Liver (tissue), 9 donors: Measurements from ENCODE around the gene COL3A1. TPM values are rescaled to one million over a fixed set of nuclear protein-coding genes. Genes with fewer than 3 reads are reported as not detected.
A peak's percentile ranks its signal among the peaks of the same experiment; 100 is the strongest.

Experiments
- DNase-seq: peaks from one replicate; pipeline ENCODE4 v3.0.0-alpha.2; 2017; ENCODE audit warnings: low spot score
- H3K27ac ChIP-seq, 2 donors: one replicate each; pipeline ENCODE4 v1.7.0; 2013; ENCODE audit warnings: inconsistent platforms in 2 of 2, low read length in 2 of 2, control low read depth in 1 of 2, low read depth in 1 of 2, mild to moderate bottlenecking in 1 of 2
- H3K27me3 ChIP-seq, 4 donors: one replicate each; pipeline versions ENCODE4 v1.6.1 to v1.7.0; 2013; ENCODE audit warnings: low read length in 3 of 4, inconsistent platforms in 1 of 4, mild to moderate bottlenecking in 1 of 4, moderate library complexity in 1 of 4; ENCODE audit not compliant: control insufficient read depth in 4 of 4, insufficient read depth in 4 of 4
- H3K36me3 ChIP-seq, 4 donors: one replicate each; pipeline versions ENCODE4 v1.6.1 to v1.7.0; 2013; ENCODE audit warnings: low read length in 3 of 4, mild to moderate bottlenecking in 3 of 4, low read depth in 1 of 4, moderate library complexity in 1 of 4; ENCODE audit not compliant: control insufficient read depth in 4 of 4, insufficient read depth in 3 of 4
- H3K4me1 ChIP-seq, 4 donors: one replicate each; pipeline versions ENCODE4 v1.6.1 to v1.7.0; 2013; ENCODE audit warnings: low read length in 3 of 4, mild to moderate bottlenecking in 3 of 4, moderate library complexity in 1 of 4; ENCODE audit not compliant: control insufficient read depth in 4 of 4, insufficient read depth in 4 of 4
- H3K4me3 ChIP-seq, 3 donors: one replicate each; pipeline versions ENCODE4 v1.6.1 to v1.7.0; 2013; ENCODE audit warnings: low read length in 3 of 3, control low read depth in 1 of 3, low read depth in 1 of 3, mild to moderate bottlenecking in 1 of 3
- H3K9ac ChIP-seq, 2 donors: one replicate each; pipeline ENCODE4 v1.7.0; 2013; ENCODE audit warnings: low read length in 2 of 2, mild to moderate bottlenecking in 2 of 2, moderate library complexity in 2 of 2, control low read depth in 1 of 2, low read depth in 1 of 2
- H3K9me3 ChIP-seq, 4 donors: one replicate each; pipeline versions ENCODE4 v1.6.1 to v1.7.0; 2013; ENCODE audit warnings: low read length in 3 of 4; ENCODE audit not compliant: control insufficient read depth in 4 of 4
- ATF3 ChIP-seq: IDR thresholded peaks from 2 replicates; pipeline ENCODE4 v1.6.1; 2016; ENCODE audit warnings: antibody characterized with exemption
- EGR1 ChIP-seq, 2 donors: IDR thresholded peaks; 2 replicates each; pipeline ENCODE4 v1.6.1; 2016 to 2018; ENCODE audit warnings: antibody characterized with exemption in 2 of 2, low read depth in 2 of 2
- FOXA1 ChIP-seq: IDR thresholded peaks from 2 replicates; pipeline ENCODE4 v1.6.1; 2016; ENCODE audit warnings: antibody characterized with exemption
- FOXA2 ChIP-seq: IDR thresholded peaks from 2 replicates; pipeline ENCODE4 v1.6.1; 2016; ENCODE audit warnings: antibody characterized with exemption
- GABPA ChIP-seq, 2 donors: IDR thresholded peaks in 1 of 2; conservative IDR thresholded peaks in 1 of 2; 2 replicates each; pipeline ENCODE4 v1.6.1; 2016; ENCODE audit warnings: antibody characterized with exemption in 2 of 2, mild to moderate bottlenecking in 1 of 2, moderate library complexity in 1 of 2
- HNF4A ChIP-seq, 2 donors: conservative IDR thresholded peaks; 2 replicates each; pipeline ENCODE4 v1.6.1; 2016; ENCODE audit warnings: antibody characterized with exemption in 2 of 2, mild to moderate bottlenecking in 2 of 2
- HNF4G ChIP-seq: IDR thresholded peaks from 2 replicates; pipeline ENCODE4 v1.6.1; 2016; ENCODE audit warnings: antibody characterized with exemption
- JUND ChIP-seq, 2 donors: IDR thresholded peaks; 2 replicates each; pipeline ENCODE4 v1.6.1; 2016; ENCODE audit warnings: antibody characterized with exemption in 2 of 2
- MAX ChIP-seq: IDR thresholded peaks from 2 replicates; pipeline ENCODE4 v1.6.1; 2016; ENCODE audit warnings: antibody characterized with exemption
- NR2F2 ChIP-seq: IDR thresholded peaks from 2 replicates; pipeline ENCODE4 v1.6.1; 2016; ENCODE audit warnings: antibody characterized with exemption
- RAD21 ChIP-seq, 2 donors: IDR thresholded peaks; 2 replicates each; pipeline ENCODE4 v1.6.1; 2016; ENCODE audit warnings: antibody characterized with exemption in 2 of 2, mild to moderate bottlenecking in 2 of 2
- REST ChIP-seq: IDR thresholded peaks from 2 replicates; pipeline ENCODE4 v1.6.1; 2016; ENCODE audit warnings: antibody characterized with exemption, mild to moderate bottlenecking
- RXRA ChIP-seq, 2 donors: IDR thresholded peaks; 2 replicates each; pipeline ENCODE4 v1.6.1; 2017 to 2018; ENCODE audit warnings: antibody characterized with exemption in 2 of 2, mild to moderate bottlenecking in 1 of 2
- SP1 ChIP-seq: IDR thresholded peaks from 2 replicates; pipeline ENCODE4 v1.6.1; 2018; ENCODE audit warnings: antibody characterized with exemption, mild to moderate bottlenecking
- TAF1 ChIP-seq: conservative IDR thresholded peaks from 2 replicates; pipeline ENCODE4 v1.6.1; 2016; ENCODE audit warnings: antibody characterized with exemption, mild to moderate bottlenecking
- YY1 ChIP-seq: IDR thresholded peaks from 2 replicates; pipeline ENCODE4 v1.6.1; 2016; ENCODE audit warnings: antibody characterized with exemption, mild to moderate bottlenecking
- ZBTB33 ChIP-seq: IDR thresholded peaks from 2 replicates; pipeline ENCODE4 v1.6.1; 2016; ENCODE audit warnings: antibody characterized with exemption
- WGBS: extraction: QIAGEN DNeasy Blood & Tissue Kit; methylation state at CpG from one replicate; pipeline ENCODE4 v1.1.7; 2013; 5-methylcytosine and 5-hydroxymethylcytosine counted together
- polyA plus RNA-seq, 2 donors: library from polyadenylated mRNA; stranded (reverse) in 1 of 2; unstranded in 1 of 2; fragments of 200-250 nt in 1 of 2; fragments of >200 nt in 1 of 2; fragmentation: Nextera tagmentation in 1 of 2; extraction: Ambion mirVana in 1 of 2; gene quantifications; one replicate each; pipeline versions ENCODE4 v1.2.1 to v1.2.3, GENCODE V29; 2013 to 2015
- total RNA-seq, 2 donors: library from RNA; depleted of rRNA; stranded (reverse); fragments of >200 nt; gene quantifications; one replicate each; pipeline ENCODE4 v1.2.3, GENCODE V29; 2014
- TF ChIP-seq, protein P1 (sequence below): fragments of 150-350 bp; IDR thresholded peaks from 2 replicates; pipeline ENCODE4 v1.5.1; 2017; ENCODE audit warnings: improper control_type of control experiment, low read depth, low read length; ENCODE audit not compliant: missing input control
- donor health status: healthy.
- donor health status: healthy.
- donor health status: healthy.
- donor health status: healthy.
- donor health status: healthy.

The COL3A1 gene
- total and polyA plus RNA-seq, 4 donors, result 21.4 to 207 (median 93.3) TPM

DNA sequence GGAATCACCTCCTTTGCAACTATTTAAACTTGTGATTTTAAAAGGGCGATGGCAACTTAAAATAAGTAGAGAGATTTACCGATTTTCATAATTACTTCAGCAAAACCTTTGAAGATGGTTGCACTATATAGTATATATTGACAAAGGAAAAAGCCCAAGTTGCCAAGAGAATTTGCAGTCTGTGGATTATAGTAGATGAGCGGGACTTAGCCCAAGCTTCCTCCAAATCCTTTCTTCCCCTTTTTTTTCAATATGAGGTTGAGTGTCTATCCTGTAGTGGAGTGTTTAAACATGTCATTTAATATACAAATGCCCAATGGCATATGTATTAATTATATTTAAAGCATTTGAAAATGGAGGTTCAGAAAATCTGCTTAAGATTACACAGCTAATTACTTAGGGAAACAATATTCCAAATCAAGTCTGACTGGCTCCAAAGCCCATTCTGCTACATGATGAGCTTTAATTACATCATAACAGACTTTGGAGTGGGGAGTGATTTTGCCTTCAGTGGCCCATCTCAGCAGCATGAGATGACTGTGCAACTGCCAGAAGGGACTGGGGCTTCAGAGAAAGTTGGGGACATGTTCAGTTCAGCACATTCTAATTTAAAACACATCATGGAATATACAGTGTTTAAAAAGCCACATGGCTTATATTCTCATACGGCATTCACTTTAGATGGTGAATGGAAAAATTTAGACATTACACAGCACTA, 73.2 kb downstream of the COL3A1 start:
- Histone ChIP-seq H3K9me3 (no peaks in the 10 kb centered on the region), H3K9ac (no peak overlapping the region), H3K4me1 (peaks cover 0 to 2% (median 0%) of the 10 kb centered on the region in 4 donors), H3K36me3 (peaks cover 0 to 5% (median 1%) of the 10 kb centered on the region in 4 donors), H3K4me3 (no peak overlapping the region), H3K27me3 (no peaks in the 10 kb centered on the region), H3K27ac (no peak overlapping the region)
- TF ChIP-seq EGR1 (IDR thresholded peaks at IDR 0.05; ENCODE audit: low read depth in 2 of 2), result no peak
- peak in 1 of 2 donors; percentile 36 for TF ChIP-seq HNF4A (conservative IDR thresholded peaks at IDR 0.05)
- 93% methylated on average over 4 of the region's 4 CpGs for WGBS
- no peak for DNase-seq

GRCh38 chr2:189048189-189048588, 74.0 kb downstream of the COL3A1 start:
- no peak overlapping the region for H3K9ac ChIP-seq
- H3K9me3 ChIP-seq, result no peaks in the 10 kb centered on the region
- peaks cover 0 to 2% (median 0%) of the 10 kb centered on the region in 4 donors for H3K36me3 ChIP-seq
- H3K4me3 ChIP-seq, result no peak overlapping the region
- no peaks in the 10 kb centered on the region for H3K27me3 ChIP-seq
- H3K27ac ChIP-seq, result no peak overlapping the region
- peaks cover 0 to 2% (median 0%) of the 10 kb centered on the region in 4 donors for H3K4me1 ChIP-seq
- TF ChIP-seq TAF1 (no peak), HNF4G (no peak), MAX (no peak), NR2F2 (no peak), GABPA (IDR thresholded peaks at IDR 0.05 in 1 of 2, conservative IDR thresholded peaks at IDR 0.05 in 1 of 2) (no peak), SP1 (no peak), FOXA1 (no peak), ATF3 (no peak), REST (no peak), EGR1 (IDR thresholded peaks at IDR 0.05; ENCODE audit: low read depth in 2 of 2) (no peak), HNF4A (conservative IDR thresholded peaks at IDR 0.05) (no peak), FOXA2 (no peak), JUND (IDR thresholded peaks at IDR 0.05) (no peak), YY1 (no peak), ZBTB33 (no peak), RXRA (IDR thresholded peaks at IDR 0.05) (no peak), RAD21 (IDR thresholded peaks at IDR 0.05) (no peak)
- TF ChIP-seq, protein P1, sequence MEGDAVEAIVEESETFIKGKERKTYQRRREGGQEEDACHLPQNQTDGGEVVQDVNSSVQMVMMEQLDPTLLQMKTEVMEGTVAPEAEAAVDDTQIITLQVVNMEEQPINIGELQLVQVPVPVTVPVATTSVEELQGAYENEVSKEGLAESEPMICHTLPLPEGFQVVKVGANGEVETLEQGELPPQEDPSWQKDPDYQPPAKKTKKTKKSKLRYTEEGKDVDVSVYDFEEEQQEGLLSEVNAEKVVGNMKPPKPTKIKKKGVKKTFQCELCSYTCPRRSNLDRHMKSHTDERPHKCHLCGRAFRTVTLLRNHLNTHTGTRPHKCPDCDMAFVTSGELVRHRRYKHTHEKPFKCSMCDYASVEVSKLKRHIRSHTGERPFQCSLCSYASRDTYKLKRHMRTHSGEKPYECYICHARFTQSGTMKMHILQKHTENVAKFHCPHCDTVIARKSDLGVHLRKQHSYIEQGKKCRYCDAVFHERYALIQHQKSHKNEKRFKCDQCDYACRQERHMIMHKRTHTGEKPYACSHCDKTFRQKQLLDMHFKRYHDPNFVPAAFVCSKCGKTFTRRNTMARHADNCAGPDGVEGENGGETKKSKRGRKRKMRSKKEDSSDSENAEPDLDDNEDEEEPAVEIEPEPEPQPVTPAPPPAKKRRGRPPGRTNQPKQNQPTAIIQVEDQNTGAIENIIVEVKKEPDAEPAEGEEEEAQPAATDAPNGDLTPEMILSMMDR, result no peak
- no peak for DNase-seq
- 95% methylated on average over 3 of the region's 3 CpGs for WGBS
